DOHH2 (cell line): ENCODE data around the gene LRRC4.

Source experiments
- H3F3A ChIP-seq: fragments of 200-600 bp; sonication (generic), shearing (Covaris generic); 2 replicates; pipeline ENCODE4 v1.6.0; 2016; ENCODE audit warnings: antibody characterized with exemption, mild to moderate bottlenecking; ENCODE audit not compliant: control insufficient read depth, insufficient read depth
- H3K27ac ChIP-seq: fragments of 200-600 bp; sonication (generic); 2 replicates; pipeline ENCODE4 v1.5.1; 2014; ENCODE audit warnings: low read depth, mild to moderate bottlenecking, low read length, moderate library complexity
- H3K27me3 ChIP-seq: fragments of 200-600 bp; sonication (generic); 2 replicates; pipeline ENCODE4 v1.6.1; 2014; ENCODE audit warnings: mild to moderate bottlenecking, low read length, mixed read lengths; ENCODE audit not compliant: control insufficient read depth
- H3K36me3 ChIP-seq: fragments of 200-600 bp; sonication (generic); 2 replicates; pipeline ENCODE4 v1.6.1; 2014; ENCODE audit warnings: mild to moderate bottlenecking, low read length, moderate library complexity, mixed read lengths; ENCODE audit not compliant: control insufficient read depth
- H3K4me1 ChIP-seq: fragments of 200-600 bp; sonication (generic); 2 replicates; pipeline ENCODE4 v1.6.1; 2014; ENCODE audit warnings: mild to moderate bottlenecking, low read length, mixed read lengths; ENCODE audit not compliant: control insufficient read depth
- H3K4me2 ChIP-seq: fragments of 200-600 bp; sonication (generic); 2 replicates; pipeline ENCODE4 v1.6.0; 2014; ENCODE audit warnings: mild to moderate bottlenecking, low read length, moderate library complexity
- H3K4me3 ChIP-seq: fragments of 200-600 bp; sonication (generic); 2 replicates; pipeline ENCODE4 v1.5.1; 2014; ENCODE audit warnings: mild to moderate bottlenecking, low read length, mixed read lengths
- H3K79me2 ChIP-seq: fragments of 200-600 bp; sonication (generic); 2 replicates; pipeline ENCODE4 v1.6.1; 2014; ENCODE audit warnings: mild to moderate bottlenecking, low read length, mixed read lengths; ENCODE audit not compliant: control insufficient read depth
- H3K9me2 ChIP-seq: fragments of 200-600 bp; sonication (generic); replicated peaks from 2 replicates; pipeline ENCODE4 v1.6.1; 2014; ENCODE audit warnings: mild to moderate bottlenecking, low read length, mixed read lengths; ENCODE audit not compliant: control insufficient read depth
- H3K9me3 ChIP-seq: fragments of 200-600 bp; sonication (generic); 2 replicates; pipeline ENCODE4 v1.6.1; 2014; ENCODE audit warnings: antibody characterized with exemption, low read length, mixed read lengths; ENCODE audit not compliant: control insufficient read depth, insufficient read depth
- H4K20me1 ChIP-seq: fragments of 200-600 bp; sonication (generic); 2 replicates; pipeline ENCODE4 v1.6.0; 2014; ENCODE audit warnings: low read depth, mild to moderate bottlenecking, antibody characterized with exemption, low read length, moderate library complexity; ENCODE audit not compliant: control insufficient read depth, insufficient read depth
- CTCF ChIP-seq: fragments of 200-600 bp; sonication (generic); IDR thresholded peaks from one replicate; pipeline ENCODE4 v1.5.1; 2014; ENCODE audit warnings: antibody characterized with exemption, mild to moderate bottlenecking, low read depth, low read length; ENCODE audit not compliant: poor library complexity, severe bottlenecking
- EZH2phosphoT487 ChIP-seq: fragments of 200-600 bp; sonication (generic); IDR thresholded peaks from 2 replicates; pipeline ENCODE4 v1.6.1; 2017; ENCODE audit warnings: borderline replicate concordance, mild to moderate bottlenecking, antibody characterized with exemption, low read length, moderate library complexity, mixed read lengths

Gene LRRC4

GRCh38 chr7:128059143-128059988, 28.1 kb upstream of the LRRC4 start:
- H3K27ac ChIP-seq, result no peak overlapping the region
- no peaks in the 10 kb centered on the region for H3K4me1 ChIP-seq
- no peaks in the 10 kb centered on the region for H3K9me2 ChIP-seq
- H4K20me1 ChIP-seq, result no peaks in the 10 kb centered on the region
- no peaks in the 10 kb centered on the region for H3K27me3 ChIP-seq
- H3K36me3 ChIP-seq, result no peaks in the 10 kb centered on the region
- H3K9me3 ChIP-seq, result no peaks in the 10 kb centered on the region
- no peaks in the 10 kb centered on the region for H3K79me2 ChIP-seq
- H3F3A ChIP-seq, result no peaks in the 10 kb centered on the region
- H3K4me3 ChIP-seq, result no peak overlapping the region
- H3K4me2 ChIP-seq, result no peak overlapping the region
- TF ChIP-seq EZH2phosphoT487 (no peak), CTCF (no peak)

- Histone ChIP-seq H3K36me3 (peaks cover 4% of the 10 kb centered on the region; the same call in 1 of the 2 replicates), H3K4me2 (no peak overlapping the region), H3K79me2 (no peaks in the 10 kb centered on the region), H3K27ac (no peak overlapping the region), H3K4me3 (no peak overlapping the region), H3K27me3 (no peaks in the 10 kb centered on the region), H4K20me1 (no peaks in the 10 kb centered on the region), H3F3A (no peaks in the 10 kb centered on the region), H3K9me2 (no peaks in the 10 kb centered on the region), H3K9me3 (no peaks in the 10 kb centered on the region), H3K4me1 (peaks cover 6% of the 10 kb centered on the region)
- TF ChIP-seq EZH2phosphoT487, result no peak
- TF ChIP-seq CTCF, result no peak
Observed at GRCh38 chr7:128057909-128058308, 26.7 kb upstream of the LRRC4 start.

- H3K4me1 ChIP-seq, result peaks cover 16% of the 10 kb centered on the region
- no peak overlapping the region for H3K27ac ChIP-seq
Observed at GRCh38 chr7:128056901-128057300, 25.7 kb upstream of the LRRC4 start.

More at GRCh38 chr7:128056901-128057300, 25.7 kb upstream of the LRRC4 start:
- H3K9me2 ChIP-seq, result no peaks in the 10 kb centered on the region
- H3K4me2 ChIP-seq, result no peak overlapping the region
- no peaks in the 10 kb centered on the region for H3K27me3 ChIP-seq
- no peak overlapping the region for H3K4me3 ChIP-seq
- peaks cover 4% of the 10 kb centered on the region; the same call in 1 of the 2 replicates for H3K36me3 ChIP-seq
- H4K20me1 ChIP-seq, result no peaks in the 10 kb centered on the region
- H3F3A ChIP-seq, result no peaks in the 10 kb centered on the region
- H3K79me2 ChIP-seq, result no peaks in the 10 kb centered on the region
- no peak for TF ChIP-seq CTCF
- TF ChIP-seq EZH2phosphoT487, result no peak
- H3K9me3 ChIP-seq, result no peaks in the 10 kb centered on the region
